ENCODE measurements around the gene POLR2L.

POLR2L gene

GRCh38 chr11:824942-825341 lies 17.4 kb downstream of the POLR2L start:
- DNase-seq = no peak

GRCh38 chr11:824292-824880 lies 17.9 kb downstream of the POLR2L start:
- DNase-seq = no peak

GRCh38 chr11:823441-824291 lies 18.7 kb downstream of the POLR2L start:
- no peak for DNase-seq

- no peak for DNase-seq
Observed at GRCh38 chr11:821512-822371, 20.6 kb downstream of the POLR2L start.

GRCh38 chr11:820655-821511 lies 21.4 kb downstream of the POLR2L start:
- no peak for DNase-seq

DNA sequence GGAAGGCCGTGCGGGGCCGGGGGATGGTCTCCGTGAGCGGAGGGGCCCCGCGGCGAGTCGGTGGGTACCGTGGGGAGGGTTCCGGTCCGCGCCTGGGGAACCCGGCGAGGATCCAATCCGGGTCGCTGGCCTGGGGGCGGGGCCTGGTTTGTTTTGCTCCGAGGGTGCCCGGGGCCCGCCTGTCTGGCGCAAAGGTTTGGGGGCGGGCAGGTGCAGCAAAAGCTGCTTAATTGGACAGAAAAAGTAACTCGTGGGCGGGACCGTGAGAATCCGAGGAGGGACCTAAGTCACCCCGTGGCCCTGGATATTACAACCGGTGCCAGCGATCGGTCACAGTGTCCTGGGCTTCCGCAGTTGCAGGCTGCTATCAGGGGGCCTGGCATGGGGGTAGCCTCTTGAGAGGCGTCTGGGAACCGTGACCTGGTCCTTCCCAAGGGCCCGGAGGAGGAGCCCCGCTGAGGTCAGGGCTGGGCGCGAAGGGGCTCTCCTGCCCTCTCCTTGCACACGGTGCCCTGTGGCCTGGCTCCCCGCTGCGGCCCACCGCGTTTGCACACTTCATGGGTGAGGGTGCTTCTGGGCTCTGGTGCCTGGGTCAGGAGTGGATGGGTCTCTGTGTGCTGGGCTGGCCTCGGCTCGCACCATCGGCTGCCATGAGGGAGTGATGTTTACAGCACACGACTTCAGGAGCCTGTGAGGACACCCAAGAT lies 22.2 kb downstream of the POLR2L start:
- DNase-seq = peak; percentile 91

- DNase-seq = peak; percentile 92
Observed at GRCh38 chr11:819129-819931, 23.0 kb downstream of the POLR2L start.

DNA sequence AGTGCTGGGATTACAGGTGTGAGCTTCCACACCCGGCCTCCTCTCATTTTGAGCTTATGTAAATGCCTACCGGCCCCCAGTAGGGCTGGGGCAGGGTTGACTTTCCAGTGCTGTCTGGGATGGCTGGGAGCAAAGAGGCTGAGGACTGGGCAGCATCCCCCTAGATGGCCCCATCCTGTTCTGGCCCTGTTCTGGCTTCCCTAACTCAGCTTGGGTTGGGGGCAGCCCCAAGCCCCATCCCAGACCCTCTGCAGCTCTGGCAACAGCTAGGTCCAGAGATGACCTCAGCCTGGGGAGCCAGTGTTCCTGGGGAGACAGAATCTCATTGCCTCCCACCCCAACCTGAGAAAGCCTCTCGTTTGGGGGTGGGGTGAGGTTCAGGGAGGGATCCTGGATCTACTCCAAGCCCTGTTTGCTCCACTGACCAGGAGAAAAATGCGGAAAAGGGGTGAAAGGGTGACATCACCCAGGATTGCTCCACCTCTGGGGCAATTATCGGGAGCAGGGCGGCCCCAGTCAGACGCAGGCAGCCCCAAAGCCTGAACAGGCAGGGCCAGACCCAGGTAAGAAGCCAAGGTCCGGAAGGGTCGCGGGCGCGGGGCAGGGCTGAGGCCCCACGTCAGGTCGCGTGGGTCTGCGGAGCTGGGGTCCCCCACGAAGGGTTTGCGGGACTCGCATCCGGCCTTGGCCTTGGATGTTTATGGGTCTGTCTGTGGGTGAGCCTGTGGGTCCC lies 23.8 kb downstream of the POLR2L start, which contains the start of gene PNPLA2:
TSS of gene PNPLA2 (plus strand) at position 519 of the 733 bp plus-strand sequence. CDS start 805 bp downstream, outside the sequence.
- DNase-seq = no peak

GRCh38 chr11:816433-816779 lies 25.9 kb downstream of the POLR2L start:
- no peak for DNase-seq

GRCh38 chr11:815675-816432 lies 26.5 kb downstream of the POLR2L start:
- no peak for DNase-seq

DNA sequence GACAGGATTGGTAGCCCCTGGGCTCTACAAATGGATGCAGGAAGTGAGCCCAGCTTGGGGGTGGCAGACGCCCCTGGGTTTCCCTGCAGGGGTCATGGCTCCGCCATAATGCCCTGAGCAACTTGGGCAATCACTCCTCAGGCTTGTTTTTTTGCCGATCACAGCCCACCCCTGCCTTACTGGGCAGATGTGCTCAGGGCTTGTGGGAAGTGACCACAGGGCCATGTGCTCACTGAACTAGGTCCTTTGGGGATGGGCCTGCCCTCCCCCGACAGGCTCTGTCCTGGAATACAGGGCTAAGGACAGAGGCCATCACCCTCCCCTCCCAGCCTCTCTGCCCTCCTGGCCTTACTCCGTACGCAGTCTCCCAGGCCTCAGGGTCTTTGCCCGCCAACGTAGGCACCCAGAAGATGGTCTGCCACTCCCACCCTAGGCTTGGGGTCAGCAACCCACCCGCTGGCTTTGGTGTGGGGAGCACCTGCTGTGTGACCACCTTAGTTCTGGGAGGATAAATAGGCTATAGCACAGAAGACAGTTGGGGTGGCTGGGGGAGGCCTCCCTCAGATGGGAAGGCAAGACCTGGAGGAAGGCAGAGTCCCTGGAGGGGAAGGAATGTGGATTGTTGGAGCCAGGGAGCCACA lies 28.8 kb downstream of the POLR2L start:
- DNase-seq = no peak

GRCh38 chr11:813072-813455 lies 29.3 kb downstream of the POLR2L start:
- no peak for DNase-seq

- DNase-seq = no peak
Observed at GRCh38 chr11:812390-812789, 29.9 kb downstream of the POLR2L start.

DNA sequence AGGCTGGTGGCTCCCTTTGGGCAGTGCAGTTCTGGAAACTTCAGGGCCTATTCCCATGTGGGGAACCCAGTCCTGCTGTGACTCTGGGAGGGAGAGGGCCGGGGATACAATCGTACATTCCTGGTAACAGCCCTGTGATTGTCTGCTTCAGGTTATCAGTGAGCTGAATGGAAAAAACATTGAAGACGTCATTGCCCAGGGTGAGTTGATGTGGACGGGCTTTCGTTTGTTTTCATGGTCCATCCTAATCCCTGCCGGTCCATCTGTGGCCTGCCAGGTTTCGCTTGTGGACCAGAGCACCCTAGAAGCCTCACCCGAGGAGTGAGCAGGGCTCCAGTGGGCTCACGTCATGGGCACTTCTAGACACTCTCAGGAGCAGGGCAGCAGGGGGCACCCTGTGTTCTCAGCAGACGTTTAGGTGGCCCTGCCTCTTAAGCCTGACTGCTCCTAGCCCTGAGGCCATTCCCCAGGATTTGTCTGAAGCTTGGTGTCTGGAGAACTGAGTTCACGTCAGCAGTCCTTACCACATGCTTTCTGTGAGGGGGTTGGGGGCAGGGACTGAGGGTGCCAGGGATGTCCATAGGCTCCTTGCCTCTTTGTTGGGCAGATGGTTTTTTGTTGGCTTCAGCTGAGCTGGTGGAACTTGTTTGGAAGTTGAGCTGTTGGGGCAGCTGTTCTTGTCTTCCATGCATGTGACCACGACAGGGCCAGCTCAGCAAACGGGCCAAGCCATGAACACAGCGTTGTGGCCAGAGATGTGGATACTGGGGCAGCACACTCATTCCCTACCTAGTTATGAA lies 30.7 kb downstream of the POLR2L start:
- no peak for DNase-seq

DNA sequence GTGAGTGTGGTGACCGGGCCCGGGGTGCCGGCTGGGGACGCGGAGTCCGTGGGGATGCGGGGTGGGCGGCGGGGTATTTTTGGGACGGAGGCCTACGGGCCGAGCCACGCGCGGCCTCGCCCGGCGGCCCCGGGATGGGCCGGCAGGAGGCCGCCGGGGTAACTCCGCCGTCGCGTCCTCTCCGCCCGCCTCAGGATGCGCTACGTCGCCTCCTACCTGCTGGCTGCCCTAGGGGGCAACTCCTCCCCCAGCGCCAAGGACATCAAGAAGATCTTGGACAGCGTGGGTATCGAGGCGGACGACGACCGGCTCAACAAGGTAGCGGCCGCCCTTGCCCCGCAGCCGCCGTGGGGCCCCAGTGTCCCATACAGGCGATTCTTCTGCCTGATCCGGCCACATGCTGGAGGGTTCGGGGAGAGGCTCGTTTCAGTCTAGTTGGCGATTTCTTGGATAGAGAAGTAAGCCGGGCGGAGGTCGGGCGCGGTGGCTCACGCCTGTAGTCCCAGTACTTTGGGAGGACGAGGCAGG lies 32.2 kb downstream of the POLR2L start:
- no peak for DNase-seq

- peak; percentile 99 for DNase-seq
Observed at GRCh38 chr11:809287-810039, 32.9 kb downstream of the POLR2L start, which contains the start of gene RPLP2. Gene RPLP2 (plus strand): TSS chr11:809967. CDS start chr11:810235, 268 bp downstream.

Data from OCI-M1 (cell line).